ENCODE data around the gene MAPK1. TPM values are rescaled to one million over a fixed set of nuclear protein-coding genes. Genes with fewer than 3 reads are reported as not detected.
"Not testable (repeated sequence)": the region's sequence is repeated elsewhere in the genome, so short reads cannot be mapped to it uniquely, and the experiment has no call there.

MAPK1 gene
- total and polyA plus RNA-seq, 12 donors, result 8.3 to 124 (median 101) TPM

DNA sequence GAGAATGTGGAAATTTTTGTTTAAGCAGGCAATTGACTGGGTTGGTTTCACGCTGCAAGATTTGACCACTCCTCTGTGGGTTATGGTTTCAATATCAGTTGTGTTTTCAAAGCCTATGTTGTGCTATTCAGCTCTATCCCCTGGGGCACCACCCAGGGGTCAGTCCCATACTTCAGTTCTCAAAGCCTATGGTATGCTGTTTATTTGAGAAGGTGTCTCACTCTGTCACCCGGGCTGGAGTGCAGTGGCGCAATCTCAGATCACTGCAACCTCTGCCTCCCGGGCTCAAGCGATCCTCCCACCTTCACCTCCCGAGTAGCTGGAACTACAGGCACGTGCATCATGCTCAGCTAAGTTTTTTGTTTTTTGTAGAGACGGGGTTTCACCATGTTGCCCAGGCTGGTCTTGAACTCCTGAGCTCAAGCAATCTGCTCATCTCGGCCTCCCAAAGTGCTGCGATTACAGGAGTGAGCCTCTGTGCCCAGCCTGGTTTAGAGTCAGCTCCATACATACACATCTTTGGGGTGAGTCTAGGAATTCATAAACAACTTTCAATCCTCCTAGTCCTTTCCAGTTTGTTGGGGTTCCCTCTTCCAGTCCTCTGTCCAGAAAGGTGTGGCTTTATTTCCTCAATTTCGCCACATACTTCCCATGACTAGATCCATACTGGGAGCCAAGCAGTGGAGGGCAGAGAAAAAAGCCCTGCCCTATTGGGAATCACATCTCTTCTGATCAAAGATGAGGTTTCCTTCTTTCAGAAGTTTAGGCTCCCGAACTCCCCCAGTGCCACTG lies 35.0 kb upstream of the MAPK1 start:
- WGBS, 2 donors, result 85 to 86% methylated on average over 12 of the region's 12 CpGs

DNA sequence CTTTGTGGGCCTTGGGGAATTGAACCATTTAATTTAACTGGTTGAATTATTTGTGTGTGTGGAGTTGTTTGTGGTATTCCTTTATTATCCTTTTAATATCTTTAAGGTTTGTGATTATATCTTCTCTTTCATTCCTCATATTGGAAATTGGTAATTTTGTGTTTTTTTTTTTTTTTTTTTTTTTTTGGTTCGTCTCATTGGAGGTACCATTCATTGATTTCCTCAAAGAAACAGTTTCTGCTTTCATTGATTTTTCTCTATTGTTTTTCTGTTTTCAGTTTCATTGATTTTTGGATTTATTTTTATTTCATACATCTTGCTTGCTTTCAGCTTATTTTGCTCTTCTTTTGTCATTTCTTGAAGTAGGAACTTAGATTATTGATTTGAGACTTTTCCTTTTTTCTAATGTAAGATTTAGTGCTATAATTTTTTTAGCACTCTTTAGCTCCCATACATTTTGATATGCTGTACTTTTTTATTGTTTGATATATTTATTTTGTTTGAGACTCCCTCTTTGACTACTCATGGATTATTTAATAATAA lies 31.0 kb upstream of the MAPK1 start:
- H3K36me3 ChIP-seq, result no peaks in the 10 kb centered on the region
- 76 to 83% methylated on average over 1 of the region's 1 CpG for WGBS, 2 donors
- no peak overlapping the region for H3K4me3 ChIP-seq
- DNase-seq (no peak), ATAC-seq (no peak)
- intact Hi-C loops (cut with DNase I), result no loop called here
- TF ChIP-seq, protein P1, sequence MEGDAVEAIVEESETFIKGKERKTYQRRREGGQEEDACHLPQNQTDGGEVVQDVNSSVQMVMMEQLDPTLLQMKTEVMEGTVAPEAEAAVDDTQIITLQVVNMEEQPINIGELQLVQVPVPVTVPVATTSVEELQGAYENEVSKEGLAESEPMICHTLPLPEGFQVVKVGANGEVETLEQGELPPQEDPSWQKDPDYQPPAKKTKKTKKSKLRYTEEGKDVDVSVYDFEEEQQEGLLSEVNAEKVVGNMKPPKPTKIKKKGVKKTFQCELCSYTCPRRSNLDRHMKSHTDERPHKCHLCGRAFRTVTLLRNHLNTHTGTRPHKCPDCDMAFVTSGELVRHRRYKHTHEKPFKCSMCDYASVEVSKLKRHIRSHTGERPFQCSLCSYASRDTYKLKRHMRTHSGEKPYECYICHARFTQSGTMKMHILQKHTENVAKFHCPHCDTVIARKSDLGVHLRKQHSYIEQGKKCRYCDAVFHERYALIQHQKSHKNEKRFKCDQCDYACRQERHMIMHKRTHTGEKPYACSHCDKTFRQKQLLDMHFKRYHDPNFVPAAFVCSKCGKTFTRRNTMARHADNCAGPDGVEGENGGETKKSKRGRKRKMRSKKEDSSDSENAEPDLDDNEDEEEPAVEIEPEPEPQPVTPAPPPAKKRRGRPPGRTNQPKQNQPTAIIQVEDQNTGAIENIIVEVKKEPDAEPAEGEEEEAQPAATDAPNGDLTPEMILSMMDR (IDR thresholded peaks at IDR 0.05), result no peak
- H3K27me3 ChIP-seq, result no peaks in the 10 kb centered on the region
- peaks cover 0 to 7% (median 0%) of the 10 kb centered on the region in 11 donors for H3K9me3 ChIP-seq
- H3K27ac ChIP-seq, result no peak overlapping the region
- H3K4me1 ChIP-seq, result no peaks in the 10 kb centered on the region

More for the DNA sequence above, 35.0 kb upstream of the MAPK1 start:
- Histone ChIP-seq H3K9me3 (no peaks in the 10 kb centered on the region), H3K4me3 (no peak overlapping the region), H3K27ac (no peak overlapping the region), H3K27me3 (no peaks in the 10 kb centered on the region), H3K4me1 (no peaks in the 10 kb centered on the region), H3K36me3 (peaks cover 0 to 7% (median 0%) of the 10 kb centered on the region in 9 donors)
- TF ChIP-seq, protein P1 (IDR thresholded peaks at IDR 0.05), result no peak
- ATAC-seq (no peak), DNase-seq (no peak)
- intact Hi-C loops (cut with DNase I), result no loop called here

- DNase-seq (no peak), ATAC-seq (no peak)
- intact Hi-C loops (cut with DNase I), result no loop called here
- 90 to 95% methylated on average over 5 of the region's 5 CpGs for WGBS, 2 donors
- Histone ChIP-seq H3K4me3 (no peak overlapping the region), H3K9me3 (peaks cover 0 to 7% (median 0%) of the 10 kb centered on the region in 11 donors), H3K4me1 (no peaks in the 10 kb centered on the region), H3K27me3 (no peaks in the 10 kb centered on the region), H3K36me3 (no peaks in the 10 kb centered on the region), H3K27ac (no peak overlapping the region)
- TF ChIP-seq, protein P1 (IDR thresholded peaks at IDR 0.05), result no peak
Observed at GRCh38 chr22:21896951-21897513, 29.6 kb upstream of the MAPK1 start.

DNA sequence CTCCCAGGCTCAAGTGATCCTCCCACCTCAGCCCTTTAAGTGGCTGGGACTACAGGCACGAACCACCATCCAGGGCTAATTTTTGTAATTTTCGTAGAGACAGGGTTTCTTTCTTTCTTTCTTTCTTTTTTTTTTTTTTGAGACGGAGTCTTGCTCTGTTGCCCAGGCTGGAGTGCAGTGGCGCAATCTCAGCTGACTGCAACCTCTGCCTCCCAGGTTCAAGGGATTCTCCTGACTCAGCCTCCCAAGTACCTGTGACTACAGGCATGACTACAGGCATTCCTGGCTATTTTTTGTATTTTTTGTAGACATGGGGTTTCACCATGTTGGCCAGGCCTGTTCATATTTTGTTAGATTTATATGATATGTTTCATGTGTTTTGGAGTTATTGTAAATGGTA lies 28.8 kb upstream of the MAPK1 start:
- H3K4me1 ChIP-seq; H3K27me3 ChIP-seq; H3K36me3 ChIP-seq; ATAC-seq; intact Hi-C loops (cut with DNase I); H3K9me3 ChIP-seq; DNase-seq; H3K4me3 ChIP-seq; H3K27ac ChIP-seq: not testable (repeated sequence)
- WGBS, 2 donors, result 89 to 93% methylated on average over 4 of the region's 4 CpGs

Measured in heart right ventricle (tissue), 16 donors.